Activated CD4-positive, alpha-beta T cell treated with anti-CD3 and anti-CD28 coated beads, Interleukin-2, amount 10 ng/mL, durations not matched to agents 7 days and 5 days (primary cell): ENCODE measurements around the gene ZNF571. TPM values are rescaled to one million over a fixed set of nuclear protein-coding genes. Genes with fewer than 3 reads are reported as not detected.
A peak's percentile ranks its signal among the peaks of the same experiment; 100 is the strongest.

Source experiments
- CTCF ChIA-PET: fragments of 350-600 bp; sonication (Branson Sonifier 250); formaldehyde crosslinking; loops from one replicate; lab custom pipeline; 2021; ENCODE audit warnings: antibody characterized with exemption; lab: Charles Lee
- POLR2A ChIA-PET: fragments of 350-600 bp; sonication (Branson Sonifier 250); formaldehyde crosslinking; loops from one replicate; lab custom pipeline; 2021; ENCODE audit warnings: antibody characterized with exemption; lab: Charles Lee
- DNase-seq: peaks from one replicate; pipeline ENCODE4 v3.0.0-alpha.2; 2020
- H3K27ac Mint-ChIP-seq: one replicate; pipeline ENCODE4 v1.8.0; 2021; ENCODE audit warnings: mild to moderate bottlenecking, moderate library complexity, mixed read lengths
- H3K27me3 Mint-ChIP-seq: one replicate; pipeline ENCODE4 v1.8.0; 2021; ENCODE audit warnings: mixed read lengths
- H3K36me3 Mint-ChIP-seq: one replicate; pipeline ENCODE4 v1.8.0; 2021; ENCODE audit warnings: low read depth, mixed read lengths
- H3K4me1 Mint-ChIP-seq: one replicate; pipeline ENCODE4 v1.8.0; 2021; ENCODE audit warnings: mixed read lengths
- H3K4me3 Mint-ChIP-seq: one replicate; pipeline ENCODE4 v1.8.0; 2021; ENCODE audit warnings: mild to moderate bottlenecking, moderate library complexity, mixed read lengths
- H3K9me3 Mint-ChIP-seq: one replicate; pipeline ENCODE4 v1.8.0; 2021; ENCODE audit warnings: mixed read lengths
- total RNA-seq, 2 experiments: library from RNA; stranded (reverse); gene quantifications; one replicate each; pipeline ENCODE4 v1.2.3, GENCODE V29; 2021

The ZNF571 gene
- 1 to 10 TPM; 1.6 to 2.4 TPM for total RNA-seq

GRCh38 chr19:37594304-37594981 is at the start of gene ZNF571, which contains the start of gene ZNF540:
TSS of gene ZNF571 (minus strand) at chr19:37594792. CDS start at chr19:37586676, 8,116 bp downstream.
TSS of gene ZNF540 (plus strand) at chr19:37594876. CDS start at chr19:37598448, 3,572 bp downstream.
- Mint-ChIP-seq H3K9me3 (peaks cover 24% of the 10 kb centered on the region), H3K4me1 (peaks cover 24% of the 10 kb centered on the region), H3K36me3 (peaks cover 20% of the 10 kb centered on the region), H3K27me3 (no peaks in the 10 kb centered on the region), H3K27ac (peak within 1 kb of the TSS; percentile 93), H3K4me3 (peak within 1 kb of the TSS; percentile 89)
- POLR2A ChIA-PET = interaction anchor here (0.6 to 0.9 kb wide), 4 partner anchors 88 to 782 kb away, joined by 3 to 4 read pairs (median 3); partner anchors contain the start of genes ZNF527, ZNF570 and ZNF793
- DNase-seq = peak; percentile 93
- CTCF ChIA-PET = interaction anchor here (0.8 to 2.3 kb wide), 5 partner anchors 9 to 621 kb away, joined by 3 to 5 read pairs (median 4); partner anchors contain the start of gene ZNF527

- CTCF ChIA-PET = no interaction called here
- DNase-seq = no peak
- Mint-ChIP-seq H3K27me3 (no peaks in the 10 kb centered on the region), H3K4me1 (no peaks in the 10 kb centered on the region), H3K9me3 (peaks cover 46% of the 10 kb centered on the region), H3K27ac (no peak overlapping the region), H3K4me3 (no peak overlapping the region), H3K36me3 (peaks cover 46% of the 10 kb centered on the region)
- POLR2A ChIA-PET = no interaction called here
Measured at GRCh38 chr19:37635076-37636056, 40.8 kb upstream of the ZNF571 start.

- Mint-ChIP-seq H3K4me1 (peaks cover 24% of the 10 kb centered on the region), H3K27me3 (no peaks in the 10 kb centered on the region), H3K36me3 (peaks cover 19% of the 10 kb centered on the region), H3K4me3 (peak overlapping the region; percentile 89), H3K9me3 (peaks cover 24% of the 10 kb centered on the region), H3K27ac (peak overlapping the region; percentile 93)
- CTCF ChIA-PET = interaction anchor here (0.8 to 2.3 kb wide), 4 partner anchors 9 to 622 kb away, joined by 3 to 5 read pairs (median 4); partner anchors contain the start of gene ZNF527
- POLR2A ChIA-PET = interaction anchor here (0.6 to 0.9 kb wide), 3 partner anchors 88 to 783 kb away, joined by 3 to 4 read pairs (median 3); partner anchors contain the start of genes ZNF570 and ZNF793
- peak; percentile 59 for DNase-seq
Measured at GRCh38 chr19:37594982-37595382, 390 bp upstream of the ZNF571 start.

DNA sequence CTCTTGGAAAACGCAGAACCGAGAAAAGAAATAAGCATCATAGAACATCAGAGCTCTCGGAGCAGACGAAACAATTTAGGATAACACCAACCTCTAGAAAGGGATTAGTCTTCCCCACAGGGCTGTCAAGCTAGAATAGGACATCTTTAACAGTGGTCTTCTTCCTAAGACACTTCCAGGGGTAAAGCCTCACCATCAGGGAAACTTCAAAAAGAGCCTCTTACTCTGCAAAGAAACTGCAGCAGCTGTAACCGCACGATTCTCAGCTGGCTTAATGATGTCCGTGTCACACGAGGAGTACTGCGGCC is 642 bp downstream of the ZNF571 start:
- H3K4me3 Mint-ChIP-seq = peak overlapping the region; percentile 89
- POLR2A ChIA-PET = interaction anchor here (0.6 kb wide), 1 partner anchor 223 kb away, joined by 3 read pairs; the partner anchor contains the start of gene ZNF527

DNA sequence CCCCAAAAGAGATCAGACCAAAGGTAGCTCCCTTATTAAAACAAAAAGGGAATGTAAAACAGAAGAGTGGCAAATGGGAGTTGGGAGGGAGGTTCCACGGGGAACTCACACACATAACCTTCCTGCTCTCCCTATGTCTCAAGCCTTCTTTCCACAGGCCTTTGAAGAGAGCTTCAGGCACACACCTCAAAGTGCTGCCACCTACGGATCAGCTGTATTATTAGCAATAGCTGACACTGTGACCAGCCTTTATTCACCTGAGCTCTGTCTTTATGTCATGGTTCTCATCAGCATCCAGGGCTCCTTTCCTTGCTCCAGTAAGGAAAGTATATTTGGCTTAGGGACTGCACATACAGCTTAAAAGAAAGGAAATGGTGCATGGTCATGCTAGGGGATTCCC is 11.3 kb downstream of the ZNF571 start:
- Mint-ChIP-seq H3K4me3 (no peak overlapping the region), H3K27ac (no peak overlapping the region), H3K4me1 (no peaks in the 10 kb centered on the region), H3K9me3 (peaks cover 49% of the 10 kb centered on the region), H3K36me3 (peaks cover 47% of the 10 kb centered on the region), H3K27me3 (no peaks in the 10 kb centered on the region)
- CTCF ChIA-PET = interaction anchor here (1.1 kb wide), 1 partner anchor 22 kb away, joined by 3 read pairs; no protein-coding TSS in a partner anchor
- POLR2A ChIA-PET = no interaction called here
- DNase-seq = no peak

More for the DNA sequence above, 642 bp downstream of the ZNF571 start:
- DNase-seq = no peak
- H3K36me3 Mint-ChIP-seq = peaks cover 23% of the 10 kb centered on the region
- CTCF ChIA-PET = interaction anchor here (1.1 to 2.3 kb wide), 4 partner anchors 10 to 621 kb away, joined by 3 to 5 read pairs (median 4); partner anchors contain the start of gene ZNF527
- H3K27ac Mint-ChIP-seq = peak overlapping the region; percentile 93
- H3K4me1 Mint-ChIP-seq = peaks cover 24% of the 10 kb centered on the region
- no peaks in the 10 kb centered on the region for H3K27me3 Mint-ChIP-seq
- peaks cover 27% of the 10 kb centered on the region for H3K9me3 Mint-ChIP-seq

GRCh38 chr19:37572203-37572602 is 22.4 kb downstream of the ZNF571 start:
- CTCF ChIA-PET = interaction anchor here (0.6 kb wide), 1 partner anchor 1393 kb away, joined by 3 read pairs; no protein-coding TSS in a partner anchor
- POLR2A ChIA-PET = no interaction called here
- DNase-seq = no peak
- Mint-ChIP-seq H3K27me3 (no peaks in the 10 kb centered on the region), H3K4me1 (no peaks in the 10 kb centered on the region), H3K36me3 (peaks cover 52% of the 10 kb centered on the region), H3K9me3 (peaks cover 62% of the 10 kb centered on the region), H3K4me3 (no peak overlapping the region), H3K27ac (no peak overlapping the region)

DNA sequence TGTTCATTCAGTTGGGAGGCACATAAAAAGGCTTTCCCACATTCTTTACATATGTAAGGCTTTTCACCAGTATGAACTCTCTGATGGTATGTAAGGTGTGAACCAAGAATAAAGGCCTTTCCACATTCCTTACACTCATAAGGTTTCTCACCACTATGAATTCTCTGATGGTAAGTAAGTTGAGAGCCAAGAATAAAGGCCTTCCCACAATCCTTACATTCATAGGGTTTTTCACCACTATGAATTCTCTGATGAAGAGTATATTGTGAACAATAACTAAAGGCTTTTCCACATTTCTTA is 29.3 kb downstream of the ZNF571 start:
- no peak overlapping the region for H3K4me3 Mint-ChIP-seq
- ChIA-PET POLR2A (no interaction called here), CTCF (no interaction called here)
- H3K9me3 Mint-ChIP-seq = peaks cover 72% of the 10 kb centered on the region
- no peak overlapping the region for H3K27ac Mint-ChIP-seq
- DNase-seq = no peak
- no peaks in the 10 kb centered on the region for H3K27me3 Mint-ChIP-seq
- H3K4me1 Mint-ChIP-seq = no peaks in the 10 kb centered on the region
- H3K36me3 Mint-ChIP-seq = peaks cover 50% of the 10 kb centered on the region

GRCh38 chr19:37564624-37565369 is 29.8 kb downstream of the ZNF571 start:
- Mint-ChIP-seq H3K4me3 (no peak overlapping the region), H3K27me3 (no peaks in the 10 kb centered on the region), H3K27ac (no peak overlapping the region), H3K4me1 (no peaks in the 10 kb centered on the region), H3K9me3 (peaks cover 68% of the 10 kb centered on the region), H3K36me3 (peaks cover 46% of the 10 kb centered on the region)
- ChIA-PET CTCF (no interaction called here), POLR2A (no interaction called here)
- DNase-seq = no peak

- peaks cover 36% of the 10 kb centered on the region for H3K36me3 Mint-ChIP-seq
- H3K27ac Mint-ChIP-seq = no peak overlapping the region
- no peaks in the 10 kb centered on the region for H3K4me1 Mint-ChIP-seq
Measured at GRCh38 chr19:37563518-37563917, 31.1 kb downstream of the ZNF571 start.

GRCh38 chr19:37551129-37551993 is 43.2 kb downstream of the ZNF571 start:
- POLR2A ChIA-PET = interaction anchor here (0.6 to 1.0 kb wide), 4 partner anchors 20 to 229 kb away, joined by 3 to 5 read pairs (median 3); partner anchors contain the start of gene ZNF527
- no peaks in the 10 kb centered on the region for H3K27me3 Mint-ChIP-seq
- CTCF ChIA-PET = interaction anchor here (0.6 to 1.6 kb wide), 7 partner anchors 9 to 896 kb away, joined by 3 to 7 read pairs (median 4); partner anchors contain the start of gene ZNF570
- H3K4me3 Mint-ChIP-seq = peak overlapping the region; percentile 84
- peaks cover 9% of the 10 kb centered on the region for H3K4me1 Mint-ChIP-seq
- peaks cover 37% of the 10 kb centered on the region for H3K36me3 Mint-ChIP-seq
- H3K9me3 Mint-ChIP-seq = peaks cover 57% of the 10 kb centered on the region
- peak overlapping the region; percentile 92 for H3K27ac Mint-ChIP-seq
- DNase-seq = peak; percentile 77

More at GRCh38 chr19:37563518-37563917, 31.1 kb downstream of the ZNF571 start:
- no peak for DNase-seq
- Mint-ChIP-seq H3K27me3 (no peaks in the 10 kb centered on the region), H3K9me3 (peaks cover 67% of the 10 kb centered on the region), H3K4me3 (no peak overlapping the region)
- ChIA-PET POLR2A (no interaction called here), CTCF (interaction anchor here (0.5 to 1.1 kb wide), 2 partner anchors 12 to 132 kb away, joined by 3 to 4 read pairs; no protein-coding TSS in a partner anchor)

GRCh38 chr19:37537391-37537947 is 57.1 kb downstream of the ZNF571 start:
- no peak for DNase-seq
- peaks cover 45% of the 10 kb centered on the region for H3K36me3 Mint-ChIP-seq
- ChIA-PET CTCF (no interaction called here), POLR2A (no interaction called here)
- H3K4me1 Mint-ChIP-seq = no peaks in the 10 kb centered on the region
- no peak overlapping the region for H3K4me3 Mint-ChIP-seq
- no peaks in the 10 kb centered on the region for H3K27me3 Mint-ChIP-seq
- peaks cover 45% of the 10 kb centered on the region for H3K9me3 Mint-ChIP-seq
- no peak overlapping the region for H3K27ac Mint-ChIP-seq
